ENCODE measurements around the gene TMEM143. TPM values are rescaled to one million over a fixed set of nuclear protein-coding genes. Genes with fewer than 3 reads are reported as not detected.

The TMEM143 gene
- total RNA-seq, 1 donor from 2014 or later = 5.4 TPM

GRCh38 chr19:48400018-48400742 lies 36.4 kb upstream of the TMEM143 start:
- peak overlapping the region; percentile 62 for H3K4me3 Mint-ChIP-seq (ENCODE audit: unreplicated experiment)

GRCh38 chr19:48398375-48399235 lies 34.9 kb upstream of the TMEM143 start:
- Mint-ChIP-seq H3K9me3 (ENCODE audit: low read depth) (no peaks in the 10 kb centered on the region), H3K27me3 (ENCODE audit: low read depth) (no peaks in the 10 kb centered on the region), H3K27ac (ENCODE audit: unreplicated experiment) (peak overlapping the region; percentile 91), H3K36me3 (ENCODE audit: low read depth) (no peaks in the 10 kb centered on the region), H3K4me1 (ENCODE audit: low read depth) (peaks cover 47% of the 10 kb centered on the region), H3K4me3 (ENCODE audit: unreplicated experiment) (peak overlapping the region; percentile 94)
- no peak for DNase-seq (ENCODE audit: low spot score)
- TF ChIP-seq CTCF (IDR thresholded peaks at IDR 0.05) = no peak

More at GRCh38 chr19:48400018-48400742, 36.4 kb upstream of the TMEM143 start:
- no peak for TF ChIP-seq CTCF (IDR thresholded peaks at IDR 0.05)
- no peak for DNase-seq (ENCODE audit: low spot score)
- Mint-ChIP-seq H3K9me3 (ENCODE audit: low read depth) (no peaks in the 10 kb centered on the region), H3K4me1 (ENCODE audit: low read depth) (peaks cover 36% of the 10 kb centered on the region), H3K36me3 (ENCODE audit: low read depth) (no peaks in the 10 kb centered on the region), H3K27me3 (ENCODE audit: low read depth) (no peaks in the 10 kb centered on the region), H3K27ac (ENCODE audit: unreplicated experiment) (peak overlapping the region; percentile 91)

GRCh38 chr19:48398102-48398374 lies 34.3 kb upstream of the TMEM143 start:
- no peak for TF ChIP-seq CTCF (IDR thresholded peaks at IDR 0.05)
- no peak for DNase-seq (ENCODE audit: low spot score)
- Mint-ChIP-seq H3K9me3 (ENCODE audit: low read depth) (no peaks in the 10 kb centered on the region), H3K36me3 (ENCODE audit: low read depth) (no peaks in the 10 kb centered on the region), H3K4me3 (ENCODE audit: unreplicated experiment) (peak overlapping the region; percentile 94), H3K4me1 (ENCODE audit: low read depth) (peaks cover 44% of the 10 kb centered on the region), H3K27me3 (ENCODE audit: low read depth) (no peaks in the 10 kb centered on the region), H3K27ac (ENCODE audit: unreplicated experiment) (peak overlapping the region; percentile 93)

- no peak for TF ChIP-seq CTCF (IDR thresholded peaks at IDR 0.05)
- DNase-seq (ENCODE audit: low spot score) = no peak
- H3K4me3 Mint-ChIP-seq (ENCODE audit: unreplicated experiment) = peak overlapping the region; percentile 94
- no peaks in the 10 kb centered on the region for H3K27me3 Mint-ChIP-seq (ENCODE audit: low read depth)
- H3K9me3 Mint-ChIP-seq (ENCODE audit: low read depth) = no peaks in the 10 kb centered on the region
- no peaks in the 10 kb centered on the region for H3K36me3 Mint-ChIP-seq (ENCODE audit: low read depth)
- H3K27ac Mint-ChIP-seq (ENCODE audit: unreplicated experiment) = peak overlapping the region; percentile 93
- H3K4me1 Mint-ChIP-seq (ENCODE audit: low read depth) = peaks cover 47% of the 10 kb centered on the region
Observed at GRCh38 chr19:48397263-48398101, 33.7 kb upstream of the TMEM143 start.

GRCh38 chr19:48396824-48397176 lies 33.1 kb upstream of the TMEM143 start:
- Mint-ChIP-seq H3K4me3 (ENCODE audit: unreplicated experiment) (no peak overlapping the region), H3K27me3 (ENCODE audit: low read depth) (no peaks in the 10 kb centered on the region)
- TF ChIP-seq CTCF (IDR thresholded peaks at IDR 0.05) = no peak

More at GRCh38 chr19:48396824-48397176, 33.1 kb upstream of the TMEM143 start:
- Mint-ChIP-seq H3K9me3 (ENCODE audit: low read depth) (no peaks in the 10 kb centered on the region), H3K36me3 (ENCODE audit: low read depth) (no peaks in the 10 kb centered on the region), H3K27ac (ENCODE audit: unreplicated experiment) (no peak overlapping the region), H3K4me1 (ENCODE audit: low read depth) (peaks cover 47% of the 10 kb centered on the region)
- DNase-seq (ENCODE audit: low spot score) = no peak
